ENCODE results near the gene TCF20. TPM values are rescaled to one million over a fixed set of nuclear protein-coding genes. Genes with fewer than 3 reads are reported as not detected.

The TCF20 gene
- total RNA-seq, 2 donors from 2014 or later: 17.8 to 19.7 TPM

GRCh38 chr22:42317008-42317407 is 46.6 kb upstream of the TCF20 start:
- peaks cover 10% of the 10 kb centered on the region for H3K4me1 ChIP-seq
- no peak overlapping the region for H3K27ac ChIP-seq
- intact Hi-C loops (cut with DNase I): no loop called here
- H3K27me3 ChIP-seq: no peaks in the 10 kb centered on the region
- H3K4me3 ChIP-seq: no peak overlapping the region
- no peaks in the 10 kb centered on the region for H3K9me3 ChIP-seq
- DNase-seq: no peak
- WGBS, 2 donors: 79 to 83% methylated on average over 13 of the region's 13 CpGs
- H3K36me3 ChIP-seq (replicated peaks in 1 of 2; ENCODE audit: insufficient read depth in 1 of 2, low read depth in 2 of 2): no peaks in the 10 kb centered on the region
- no peak for ATAC-seq
- TF ChIP-seq, protein P1, sequence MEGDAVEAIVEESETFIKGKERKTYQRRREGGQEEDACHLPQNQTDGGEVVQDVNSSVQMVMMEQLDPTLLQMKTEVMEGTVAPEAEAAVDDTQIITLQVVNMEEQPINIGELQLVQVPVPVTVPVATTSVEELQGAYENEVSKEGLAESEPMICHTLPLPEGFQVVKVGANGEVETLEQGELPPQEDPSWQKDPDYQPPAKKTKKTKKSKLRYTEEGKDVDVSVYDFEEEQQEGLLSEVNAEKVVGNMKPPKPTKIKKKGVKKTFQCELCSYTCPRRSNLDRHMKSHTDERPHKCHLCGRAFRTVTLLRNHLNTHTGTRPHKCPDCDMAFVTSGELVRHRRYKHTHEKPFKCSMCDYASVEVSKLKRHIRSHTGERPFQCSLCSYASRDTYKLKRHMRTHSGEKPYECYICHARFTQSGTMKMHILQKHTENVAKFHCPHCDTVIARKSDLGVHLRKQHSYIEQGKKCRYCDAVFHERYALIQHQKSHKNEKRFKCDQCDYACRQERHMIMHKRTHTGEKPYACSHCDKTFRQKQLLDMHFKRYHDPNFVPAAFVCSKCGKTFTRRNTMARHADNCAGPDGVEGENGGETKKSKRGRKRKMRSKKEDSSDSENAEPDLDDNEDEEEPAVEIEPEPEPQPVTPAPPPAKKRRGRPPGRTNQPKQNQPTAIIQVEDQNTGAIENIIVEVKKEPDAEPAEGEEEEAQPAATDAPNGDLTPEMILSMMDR (IDR thresholded peaks at IDR 0.05): no peak
- no peak for TF ChIP-seq POLR2A (IDR thresholded peaks at IDR 0.05)

DNA sequence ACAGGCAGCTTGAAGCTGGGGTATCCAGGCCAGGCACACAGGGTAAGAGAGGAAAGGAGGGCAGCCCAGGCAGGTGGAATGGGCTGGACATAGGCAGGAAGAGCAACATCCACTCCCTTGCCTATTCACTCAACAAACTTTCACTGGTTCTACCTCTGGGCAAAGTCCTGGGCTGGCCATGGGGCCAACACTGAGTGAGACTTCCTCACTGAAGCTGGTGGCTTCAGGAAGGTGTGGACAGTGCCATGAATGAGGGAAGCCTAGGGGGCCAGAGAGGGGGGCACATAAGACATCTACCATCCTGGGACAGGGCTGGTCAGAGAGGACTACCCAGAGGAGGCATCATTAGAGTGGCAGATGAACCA is 44.9 kb upstream of the TCF20 start:
- Histone ChIP-seq H3K27me3 (no peaks in the 10 kb centered on the region), H3K9me3 (no peaks in the 10 kb centered on the region), H3K27ac (no peak overlapping the region), H3K4me1 (peaks cover 10% of the 10 kb centered on the region), H3K4me3 (no peak overlapping the region), H3K36me3 (replicated peaks in 1 of 2; ENCODE audit: insufficient read depth in 1 of 2, low read depth in 2 of 2) (no peaks in the 10 kb centered on the region)
- ATAC-seq: no peak
- DNase-seq: no peak
- no peak for TF ChIP-seq POLR2A (IDR thresholded peaks at IDR 0.05)
- TF ChIP-seq, protein P1 (IDR thresholded peaks at IDR 0.05): no peak
- intact Hi-C loops (cut with DNase I): no loop called here

GRCh38 chr22:42314709-42315391 is 44.4 kb upstream of the TCF20 start:
- intact Hi-C loops (cut with DNase I): no loop called here
- Histone ChIP-seq H3K9me3 (no peaks in the 10 kb centered on the region), H3K4me1 (peaks cover 10% of the 10 kb centered on the region), H3K36me3 (replicated peaks in 1 of 2; ENCODE audit: insufficient read depth in 1 of 2, low read depth in 2 of 2) (no peaks in the 10 kb centered on the region), H3K27ac (no peak overlapping the region), H3K4me3 (no peak overlapping the region), H3K27me3 (no peaks in the 10 kb centered on the region)
- no peak for TF ChIP-seq POLR2A (IDR thresholded peaks at IDR 0.05)
- TF ChIP-seq, protein P1 (IDR thresholded peaks at IDR 0.05): no peak
- ATAC-seq: no peak
- DNase-seq: no peak
- 67 to 68% methylated on average over 5 of the region's 5 CpGs for WGBS, 2 donors

DNA sequence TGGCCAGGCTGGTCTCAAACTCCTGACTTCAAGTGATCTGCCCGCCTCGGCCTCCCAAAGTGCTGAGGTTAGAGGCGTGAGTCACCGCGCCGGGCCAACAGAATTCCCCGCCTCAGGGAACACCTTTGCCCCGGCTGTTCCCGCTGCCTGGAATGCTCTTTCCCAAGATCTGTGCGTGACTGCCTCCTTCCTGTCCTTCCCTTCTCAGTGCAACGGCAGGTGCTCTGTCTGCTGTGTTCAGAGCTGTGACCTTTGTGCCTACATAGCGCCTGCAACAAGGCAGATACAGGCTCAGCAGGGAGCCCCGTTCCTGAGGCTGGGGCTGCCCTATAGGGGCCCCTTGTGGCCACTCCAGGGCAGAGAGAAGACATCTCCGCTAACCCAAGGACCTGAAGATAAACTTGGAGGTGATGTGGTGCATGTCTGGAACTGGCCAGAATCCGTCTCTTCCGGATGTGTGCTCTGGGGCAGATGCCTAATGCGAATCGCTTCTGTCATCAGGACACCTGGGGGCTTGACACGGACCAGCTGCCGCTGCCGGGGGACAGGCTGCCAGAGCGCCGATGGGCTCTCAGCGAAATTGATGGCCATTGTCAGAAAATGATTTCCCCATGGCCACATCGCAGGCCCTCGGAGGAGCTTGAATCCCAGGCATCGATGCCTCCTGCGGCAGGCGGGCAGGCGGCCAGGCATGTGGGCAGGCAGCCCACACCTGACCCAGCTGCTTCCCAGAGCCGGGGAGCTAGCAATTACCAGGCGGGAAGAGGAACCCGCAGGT is 43.5 kb upstream of the TCF20 start:
- H3K36me3 ChIP-seq (replicated peaks in 1 of 2; ENCODE audit: insufficient read depth in 1 of 2, low read depth in 2 of 2): no peaks in the 10 kb centered on the region
- no peak for TF ChIP-seq POLR2A (IDR thresholded peaks at IDR 0.05)
- TF ChIP-seq, protein P1 (IDR thresholded peaks at IDR 0.05): peak; percentile 16 to 63 (median 38)
- H3K9me3 ChIP-seq: no peaks in the 10 kb centered on the region
- H3K27me3 ChIP-seq: no peaks in the 10 kb centered on the region
- H3K4me1 ChIP-seq: peaks cover 10% of the 10 kb centered on the region
- 30 to 47% methylated on average over 10 to 33 of the region's 33 CpGs for WGBS, 2 donors
- no peak overlapping the region for H3K4me3 ChIP-seq
- DNase-seq (peak; percentile 61 to 81 (median 72)), ATAC-seq (peak; percentile 70)
- peak overlapping the region in 1 of 4 donors; percentile 3 for H3K27ac ChIP-seq
- intact Hi-C loops (cut with DNase I): no loop called here
